Kidney (tissue), 14 donors: Measurements from ENCODE around the gene KCNJ9. TPM values are rescaled to one million over a fixed set of nuclear protein-coding genes. Genes with fewer than 3 reads are reported as not detected.

ENCODE experiments used
- DNase-seq, 5 donors: peaks; one replicate each; pipeline ENCODE4 v3.0.0-alpha.2; 2013 to 2020
- FAIRE-seq: peaks from 2 replicates; lab custom pipeline; 2012; peaks lifted over from hg19 to GRCh38; lab: Jason Lieb, UNC
- H3K27ac ChIP-seq, 2 donors: one replicate each; pipeline ENCODE4 v1.7.0; 2013; ENCODE audit warnings: low read depth in 2 of 2, low read length in 2 of 2, inconsistent platforms in 1 of 2
- H3K27me3 ChIP-seq: one replicate; pipeline ENCODE4 v1.7.1; 2013; ENCODE audit warnings: low read length, inconsistent platforms; ENCODE audit not compliant: control insufficient read depth, insufficient read depth
- H3K36me3 ChIP-seq, 3 donors: one replicate each; pipeline versions ENCODE4 v1.7.0 to v1.7.1; 2013; ENCODE audit warnings: low read length in 3 of 3, control low read depth in 1 of 3, inconsistent platforms in 1 of 3; ENCODE audit not compliant: insufficient read depth in 3 of 3, control insufficient read depth in 2 of 3
- H3K4me1 ChIP-seq, 3 donors: one replicate each; pipeline versions ENCODE4 v1.7.0 to v1.7.1; 2013; ENCODE audit warnings: low read length in 3 of 3, inconsistent platforms in 1 of 3, low read depth in 1 of 3; ENCODE audit not compliant: control insufficient read depth in 2 of 3, insufficient read depth in 2 of 3
- H3K4me3 ChIP-seq, 3 donors: one replicate each; pipeline versions ENCODE4 v1.7.0 to v1.8.1; 2013; ENCODE audit warnings: low read length in 3 of 3, control low read depth in 1 of 3, inconsistent platforms in 1 of 3
- H3K9ac ChIP-seq, 3 donors: one replicate each; pipeline versions ENCODE4 v1.7.0 to v1.7.1; 2013; ENCODE audit warnings: low read length in 3 of 3, control low read depth in 1 of 3, inconsistent platforms in 1 of 3
- H3K9me3 ChIP-seq, 3 donors: one replicate each; pipeline versions ENCODE4 v1.7.0 to v1.7.1; 2013; ENCODE audit warnings: low read length in 3 of 3, control low read depth in 1 of 3, inconsistent platforms in 1 of 3; ENCODE audit not compliant: control insufficient read depth in 2 of 3, insufficient read depth in 1 of 3
- intact Hi-C: fragments of 100-400 bp; cut with DNase I; formaldehyde crosslinking; loops from one replicate; pipeline ENCODE4 v1.11.1; 2022
- polyA plus RNA-seq: library from polyadenylated mRNA; stranded (reverse); fragments of 350-450 nt; fragmentation: Illumina TruSeq; extraction: RNeasy Lipid Tissue Mini Kit (QIAGEN cat#74804); gene quantifications from one replicate; pipeline ENCODE4 v1.2.3, GENCODE V29; 2014; ENCODE audit warnings: low read depth, low replicate concordance; ENCODE audit not compliant: insufficient read depth
- total RNA-seq: library from RNA; stranded (reverse); fragmentation: NEBNext Ultra II Directional; extraction: Animal tissue kit (Norgen Biotek cat#: 25700); gene quantifications from one replicate; pipeline ENCODE4 v1.2.1, GENCODE V29; 2021
- TF ChIP-seq, protein P1 (sequence below): IDR thresholded peaks from 3 replicates; pipeline ENCODE4 v1.5.1; 2012; ENCODE audit warnings: mild to moderate bottlenecking, moderate library complexity, borderline replicate concordance; ENCODE audit not compliant: insufficient read depth; ENCODE audit errors: extremely low read depth
- donor health status: control.
- donor health status: control.
- donor health status: control.
- donor health status: control.
- donor health status: control.
- donor health status: DM: yes; HTN: yes; CAD: no.
- donor health status: Normal renal cell carcinoma (clear cell type).

KCNJ9 gene
- total and polyA plus RNA-seq, 2 donors from 2014 or later = 0.09 TPM; not detected in 1

GRCh38 chr1:160098852-160099561, 17.7 kb downstream of the KCNJ9 start:
- TF ChIP-seq, protein P1, sequence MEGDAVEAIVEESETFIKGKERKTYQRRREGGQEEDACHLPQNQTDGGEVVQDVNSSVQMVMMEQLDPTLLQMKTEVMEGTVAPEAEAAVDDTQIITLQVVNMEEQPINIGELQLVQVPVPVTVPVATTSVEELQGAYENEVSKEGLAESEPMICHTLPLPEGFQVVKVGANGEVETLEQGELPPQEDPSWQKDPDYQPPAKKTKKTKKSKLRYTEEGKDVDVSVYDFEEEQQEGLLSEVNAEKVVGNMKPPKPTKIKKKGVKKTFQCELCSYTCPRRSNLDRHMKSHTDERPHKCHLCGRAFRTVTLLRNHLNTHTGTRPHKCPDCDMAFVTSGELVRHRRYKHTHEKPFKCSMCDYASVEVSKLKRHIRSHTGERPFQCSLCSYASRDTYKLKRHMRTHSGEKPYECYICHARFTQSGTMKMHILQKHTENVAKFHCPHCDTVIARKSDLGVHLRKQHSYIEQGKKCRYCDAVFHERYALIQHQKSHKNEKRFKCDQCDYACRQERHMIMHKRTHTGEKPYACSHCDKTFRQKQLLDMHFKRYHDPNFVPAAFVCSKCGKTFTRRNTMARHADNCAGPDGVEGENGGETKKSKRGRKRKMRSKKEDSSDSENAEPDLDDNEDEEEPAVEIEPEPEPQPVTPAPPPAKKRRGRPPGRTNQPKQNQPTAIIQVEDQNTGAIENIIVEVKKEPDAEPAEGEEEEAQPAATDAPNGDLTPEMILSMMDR = no peak
- Histone ChIP-seq H3K27me3 (no peaks in the 10 kb centered on the region), H3K36me3 (peaks cover 0 to 2% (median 0%) of the 10 kb centered on the region in 3 donors), H3K9me3 (no peaks in the 10 kb centered on the region), H3K27ac (peak overlapping the region; percentile 95 to 98), H3K4me3 (peak overlapping the region; percentile 63 to 81 (median 63)), H3K9ac (peak overlapping the region; percentile 50 to 93 (median 93)), H3K4me1 (peaks cover 0 to 31% (median 20%) of the 10 kb centered on the region in 3 donors)
- intact Hi-C loops = no loop called here
- FAIRE-seq (no peak), DNase-seq (peak; percentile 97 to 99 (median 98))

GRCh38 chr1:160099716-160100375, 18.5 kb downstream of the KCNJ9 start:
- peaks cover 0 to 31% (median 20%) of the 10 kb centered on the region in 3 donors for H3K4me1 ChIP-seq
- H3K4me3 ChIP-seq = no peak overlapping the region
- TF ChIP-seq, protein P1 = no peak
- H3K9me3 ChIP-seq = no peaks in the 10 kb centered on the region
- FAIRE-seq (no peak), DNase-seq (peak in 1 of 5 donors; percentile 61)
- peak overlapping the region in 1 of 3 donors; percentile 93 for H3K9ac ChIP-seq
- H3K36me3 ChIP-seq = no peaks in the 10 kb centered on the region
- no peaks in the 10 kb centered on the region for H3K27me3 ChIP-seq
- peak overlapping the region; percentile 95 to 98 for H3K27ac ChIP-seq
- intact Hi-C loops = no loop called here

GRCh38 chr1:160101037-160101716, 19.8 kb downstream of the KCNJ9 start:
- Histone ChIP-seq H3K9ac (peak overlapping the region in 1 of 3 donors; percentile 44), H3K4me3 (peak overlapping the region in 2 of 3 donors; percentile 28 to 35), H3K27ac (peak overlapping the region; percentile 11 to 26), H3K36me3 (no peaks in the 10 kb centered on the region), H3K27me3 (no peaks in the 10 kb centered on the region), H3K4me1 (peaks cover 0 to 22% (median 13%) of the 10 kb centered on the region in 3 donors), H3K9me3 (no peaks in the 10 kb centered on the region)
- TF ChIP-seq, protein P1 = peak; percentile 88
- FAIRE-seq = no peak
- intact Hi-C loops = no loop called here
- DNase-seq = peak; percentile 85 to 93 (median 88)
